Ectodermal cell (in vitro differentiated cells): ENCODE measurements around the gene WFDC2.

Experiments used
- H3K27ac ChIP-seq: 2 replicates; pipeline ENCODE4 v1.7.0; 2013; ENCODE audit warnings: mild to moderate bottlenecking, low read depth, low read length; ENCODE audit not compliant: insufficient read depth, poor library complexity, severe bottlenecking
- H3K27me3 ChIP-seq: 2 replicates; pipeline ENCODE4 v1.7.0; 2013; ENCODE audit warnings: mild to moderate bottlenecking, low read length; ENCODE audit not compliant: insufficient read depth, control insufficient read depth, poor library complexity, severe bottlenecking
- H3K36me3 ChIP-seq: one replicate; pipeline ENCODE4 v1.7.0; 2013; ENCODE audit warnings: low read length; ENCODE audit not compliant: control insufficient read depth, insufficient read depth
- H3K4me1 ChIP-seq: one replicate; pipeline ENCODE4 v1.7.0; 2013; ENCODE audit warnings: low read length; ENCODE audit not compliant: control insufficient read depth, insufficient read depth
- H3K4me3 ChIP-seq: 2 replicates; pipeline ENCODE4 v1.7.0; 2013; ENCODE audit warnings: low read depth, low read length, control low read depth; ENCODE audit not compliant: insufficient read depth
- H3K9me3 ChIP-seq: 2 replicates; pipeline ENCODE4 v1.7.0; 2013; ENCODE audit warnings: mild to moderate bottlenecking, low read length, moderate library complexity; ENCODE audit not compliant: control insufficient read depth
- WGBS, 2 experiments: methylation state at CpG; one replicate each; pipeline ENCODE4 v1.1.7; 2013; ENCODE audit warnings: missing lambda C conversion rate in 2 of 2; 5-methylcytosine and 5-hydroxymethylcytosine counted together

WFDC2 gene

DNA sequence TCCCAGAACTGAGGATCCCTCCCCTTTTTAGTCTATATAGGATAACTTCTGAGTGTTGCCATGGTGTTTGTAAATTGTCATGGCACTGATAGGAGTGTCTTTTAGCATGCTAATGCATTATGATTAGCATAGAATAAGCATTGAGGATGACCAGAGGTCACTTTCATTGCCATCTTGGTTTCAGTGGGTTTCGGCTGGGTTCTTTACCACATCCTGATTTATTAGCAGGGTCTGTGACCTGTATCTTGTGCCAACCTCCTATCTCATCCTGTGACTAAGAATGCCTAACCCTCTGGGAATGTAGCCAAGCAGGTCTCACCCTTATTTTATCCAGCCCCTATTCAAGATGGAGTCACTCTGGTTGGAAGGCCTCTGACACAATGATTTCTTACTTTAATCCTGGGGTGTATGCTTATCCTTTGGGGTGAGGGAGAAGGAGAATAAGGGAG lies 19.6 kb downstream of the WFDC2 start:
- H3K9me3 ChIP-seq: no peaks in the 10 kb centered on the region
- peaks cover 4% of the 10 kb centered on the region for H3K4me1 ChIP-seq
- H3K36me3 ChIP-seq: no peaks in the 10 kb centered on the region
- no peak overlapping the region for H3K4me3 ChIP-seq
- WGBS, 2 experiments: 94 to 100% methylated on average over 1 of the region's 1 CpG
- no peak overlapping the region for H3K27ac ChIP-seq
- H3K27me3 ChIP-seq: no peaks in the 10 kb centered on the region

GRCh38 chr20:45495501-45495941 lies 26.0 kb downstream of the WFDC2 start:
- 84 to 90% methylated on average over 1 of the region's 1 CpG for WGBS, 2 experiments
- Histone ChIP-seq H3K9me3 (no peaks in the 10 kb centered on the region), H3K4me3 (no peak overlapping the region), H3K27ac (no peak overlapping the region), H3K4me1 (no peaks in the 10 kb centered on the region), H3K36me3 (no peaks in the 10 kb centered on the region), H3K27me3 (no peaks in the 10 kb centered on the region)

GRCh38 chr20:45496166-45496565 lies 26.6 kb downstream of the WFDC2 start:
- Histone ChIP-seq H3K36me3 (no peaks in the 10 kb centered on the region), H3K27me3 (no peaks in the 10 kb centered on the region), H3K27ac (no peak overlapping the region), H3K4me3 (no peak overlapping the region), H3K9me3 (no peaks in the 10 kb centered on the region), H3K4me1 (no peaks in the 10 kb centered on the region)
- WGBS, 2 experiments: 94 to 97% methylated on average over 3 of the region's 3 CpGs

DNA sequence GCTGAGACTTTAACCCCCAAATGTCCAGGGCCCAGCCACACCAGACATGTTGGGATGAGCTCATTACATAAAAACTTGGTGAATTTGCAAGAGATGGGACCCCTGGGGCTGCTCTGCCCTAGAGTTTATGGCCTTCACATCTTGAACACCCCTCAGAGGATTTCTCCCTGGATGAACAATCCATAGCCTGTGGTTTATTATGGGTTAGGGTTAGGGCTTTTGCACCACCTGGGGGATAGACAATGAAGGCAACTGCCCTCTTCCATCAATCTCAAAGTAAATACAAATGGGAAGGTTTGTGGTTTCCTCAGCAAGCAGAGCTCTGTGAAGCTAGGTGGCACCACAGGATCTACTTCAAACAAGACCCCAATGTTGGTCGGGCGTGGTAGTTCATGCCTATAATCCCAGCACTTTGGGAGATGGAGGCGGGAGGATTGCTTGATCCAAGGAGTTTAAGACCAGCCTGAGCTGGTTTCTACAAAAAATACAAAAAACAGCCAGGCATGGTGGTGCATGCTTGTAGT lies 28.5 kb downstream of the WFDC2 start:
- H3K27me3 ChIP-seq: no peaks in the 10 kb centered on the region
- 83 to 84% methylated on average over 3 of the region's 3 CpGs for WGBS, 2 experiments
- H3K36me3 ChIP-seq: no peaks in the 10 kb centered on the region
- H3K27ac ChIP-seq: no peak overlapping the region
- no peaks in the 10 kb centered on the region for H3K4me1 ChIP-seq
- H3K9me3 ChIP-seq: no peaks in the 10 kb centered on the region
- H3K4me3 ChIP-seq: no peak overlapping the region

GRCh38 chr20:45500022-45500421 lies 30.5 kb downstream of the WFDC2 start:
- WGBS, 2 experiments: 88 to 89% methylated on average over 6 of the region's 6 CpGs
- Histone ChIP-seq H3K27me3 (no peaks in the 10 kb centered on the region), H3K4me3 (no peak overlapping the region), H3K9me3 (no peaks in the 10 kb centered on the region), H3K4me1 (no peaks in the 10 kb centered on the region), H3K27ac (no peak overlapping the region), H3K36me3 (no peaks in the 10 kb centered on the region)

GRCh38 chr20:45501600-45501999 lies 32.0 kb downstream of the WFDC2 start:
- Histone ChIP-seq H3K27me3 (no peaks in the 10 kb centered on the region), H3K9me3 (no peaks in the 10 kb centered on the region), H3K27ac (no peak overlapping the region), H3K4me1 (no peaks in the 10 kb centered on the region), H3K36me3 (no peaks in the 10 kb centered on the region), H3K4me3 (no peak overlapping the region)
- WGBS, 2 experiments: 88 to 89% methylated on average over 1 of the region's 1 CpG

DNA sequence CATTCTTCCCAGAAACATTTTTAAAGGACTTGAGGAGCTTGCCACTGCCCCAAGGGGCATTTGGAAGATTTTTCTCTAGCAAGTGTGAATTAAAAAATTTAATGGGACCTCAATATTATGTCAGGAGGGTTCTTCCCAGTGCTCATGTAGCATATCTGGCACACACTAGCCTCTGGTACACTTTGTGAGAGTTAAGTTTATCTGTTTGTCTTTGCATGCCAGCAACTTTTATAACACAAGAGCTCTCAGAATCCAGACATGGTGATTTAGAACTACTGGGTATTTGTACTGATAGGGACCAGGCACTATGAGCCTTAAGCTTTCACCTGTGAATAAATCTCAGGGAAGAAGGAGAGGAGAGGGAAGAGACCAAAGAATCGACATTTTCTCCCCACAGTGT lies 33.0 kb downstream of the WFDC2 start:
- 83 to 100% methylated on average over 1 of the region's 1 CpG for WGBS, 2 experiments
- Histone ChIP-seq H3K4me1 (no peaks in the 10 kb centered on the region), H3K27me3 (no peaks in the 10 kb centered on the region), H3K27ac (no peak overlapping the region), H3K36me3 (no peaks in the 10 kb centered on the region), H3K9me3 (no peaks in the 10 kb centered on the region), H3K4me3 (no peak overlapping the region)

- no peak overlapping the region for H3K27ac ChIP-seq
- H3K4me3 ChIP-seq: no peak overlapping the region
- H3K9me3 ChIP-seq: no peaks in the 10 kb centered on the region
- no peaks in the 10 kb centered on the region for H3K36me3 ChIP-seq
- no peaks in the 10 kb centered on the region for H3K27me3 ChIP-seq
- no peaks in the 10 kb centered on the region for H3K4me1 ChIP-seq
- WGBS, 2 experiments: 78 to 92% methylated on average over 1 of the region's 2 CpGs
These were observed 33.9 kb downstream of the WFDC2 start for GRCh38 chr20:45503403-45503802.

DNA sequence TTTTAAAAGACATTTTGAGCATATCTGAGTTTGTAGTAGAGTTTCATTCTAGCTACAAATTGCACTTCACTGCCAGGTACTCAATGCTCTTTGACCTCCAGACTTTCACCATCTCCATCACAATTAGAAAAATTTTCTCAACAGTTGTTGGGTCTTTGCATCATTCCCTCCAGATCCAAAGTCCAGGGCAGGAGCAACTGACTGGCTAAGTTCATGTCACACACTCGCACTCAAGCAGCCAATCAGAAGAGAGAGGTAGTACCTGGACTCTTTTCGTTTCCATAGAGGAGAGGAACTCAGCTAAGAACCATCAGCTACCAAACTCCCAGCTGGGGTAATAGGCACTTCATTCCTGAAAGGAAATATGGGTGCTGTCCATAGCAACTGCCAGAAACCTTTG lies 36.8 kb downstream of the WFDC2 start:
- Histone ChIP-seq H3K27ac (no peak overlapping the region), H3K4me3 (no peak overlapping the region), H3K36me3 (no peaks in the 10 kb centered on the region), H3K9me3 (no peaks in the 10 kb centered on the region), H3K27me3 (no peaks in the 10 kb centered on the region), H3K4me1 (no peaks in the 10 kb centered on the region)
- WGBS, 2 experiments: 94 to 98% methylated on average over 2 of the region's 2 CpGs

DNA sequence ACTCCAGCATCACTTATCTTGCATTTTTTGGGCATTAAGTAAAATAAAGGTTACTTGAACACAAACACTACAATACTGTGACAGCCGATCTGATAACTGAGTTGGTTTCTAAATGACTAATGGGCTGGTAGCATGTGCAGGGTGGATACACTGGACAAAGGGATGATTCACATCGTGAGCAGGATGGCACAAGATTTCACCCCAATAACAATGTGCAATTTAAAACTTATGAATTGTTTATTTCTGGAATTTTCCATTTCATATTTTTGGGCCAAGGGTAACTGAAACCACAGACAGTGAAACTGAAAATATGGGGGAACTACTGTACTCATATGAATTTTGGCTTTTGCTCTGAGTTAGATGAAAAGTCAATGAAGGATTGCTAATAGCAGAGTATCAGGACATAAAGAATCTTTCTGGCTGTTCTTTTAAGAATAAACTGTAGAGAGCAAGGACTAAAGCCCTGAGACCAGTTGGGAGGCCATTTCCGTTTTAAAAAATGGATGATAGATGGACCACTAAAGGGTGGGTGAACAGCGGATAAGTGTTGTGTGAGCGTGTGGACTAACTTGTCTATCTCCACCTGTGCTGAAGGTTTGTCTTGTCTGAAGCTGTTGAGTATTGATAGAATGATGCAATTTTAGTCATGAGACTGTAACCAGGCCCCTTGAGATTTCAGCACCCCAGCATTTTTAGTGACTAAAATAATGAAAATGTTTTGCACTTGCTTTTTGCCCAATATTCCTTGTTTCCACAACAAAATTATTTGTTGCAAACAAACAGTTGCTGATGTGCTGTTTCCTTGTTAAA lies 37.7 kb downstream of the WFDC2 start:
- Histone ChIP-seq H3K4me3 (no peak overlapping the region), H3K4me1 (no peaks in the 10 kb centered on the region), H3K9me3 (no peaks in the 10 kb centered on the region), H3K36me3 (no peaks in the 10 kb centered on the region), H3K27me3 (no peaks in the 10 kb centered on the region), H3K27ac (no peak overlapping the region)
- WGBS, 2 experiments: 92 to 99% methylated on average over 4 to 5 of the region's 5 CpGs
